Lower leg skin (tissue), 4 donors: Measurements from ENCODE around the gene HOXA9. TPM values are rescaled to one million over a fixed set of nuclear protein-coding genes. Genes with fewer than 3 reads are reported as not detected.
A peak's percentile ranks its signal among the peaks of the same experiment; 100 is the strongest.

Experiments used
- DNase-seq, 2 donors: peaks; one replicate each; pipeline ENCODE4 v3.0.0-alpha.2; 2019; ENCODE audit warnings: low spot score in 2 of 2
- H3K4me3 ChIP-seq: fragments of 200-600 bp; sonication (generic); 2 replicates; pipeline ENCODE4 v1.5.1; 2017; ENCODE audit warnings: mild to moderate bottlenecking, low read depth; ENCODE audit not compliant: poor library complexity, severe bottlenecking
- CTCF ChIP-seq, 3 donors: fragments of 450-650 bp; IDR thresholded peaks; one replicate each; pipeline ENCODE4 v1.5.1; 2016; ENCODE audit warnings: antibody characterized with exemption in 3 of 3, mild to moderate bottlenecking in 3 of 3, moderate library complexity in 2 of 3
- POLR2A ChIP-seq, 2 donors: fragments of 450-650 bp; IDR thresholded peaks; one replicate each; pipeline ENCODE4 v1.6.1; 2016 to 2017; ENCODE audit warnings: antibody characterized with exemption in 2 of 2, mild to moderate bottlenecking in 1 of 2, moderate library complexity in 1 of 2
- WGBS, 2 donors: methylation state at CpG; one replicate each; pipeline ENCODE4 v1.1.5; 2018; 5-methylcytosine and 5-hydroxymethylcytosine counted together
- intact Hi-C: fragments of 100-400 bp; cut with DNase I; formaldehyde crosslinking; loops from one replicate; pipeline ENCODE4 v1.15.0; 2023; ENCODE audit warnings: low total_unique reads
- total RNA-seq, 4 donors: library from RNA; depleted of rRNA; stranded (reverse); fragments of >200 nt; gene quantifications; one replicate each; pipeline ENCODE4 v1.1.0, GENCODE V29; 2016

HOXA9 gene
- total RNA-seq, 4 donors from 2014 or later: 43.1 to 50.1 (median 46.9) TPM

- peak in 1 of 2 donors; percentile 87 for DNase-seq
- TF ChIP-seq CTCF (IDR thresholded peaks at IDR 0.05): no peak
- TF ChIP-seq POLR2A (IDR thresholded peaks at IDR 0.05): no peak
- intact Hi-C loops: loop anchor here (10.0 kb wide), 1 partner anchor 826 kb away; no protein-coding TSS in a partner anchor
- 3% methylated on average over 22 to 52 of the region's 93 CpGs for WGBS, 2 donors
- H3K4me3 ChIP-seq: peak overlapping the region; percentile 15
Measured at GRCh38 chr7:27198871-27199801, 33.8 kb upstream of the HOXA9 start.

GRCh38 chr7:27198138-27198841, 33.0 kb upstream of the HOXA9 start:
- intact Hi-C loops: loop anchor here (10.0 kb wide), 1 partner anchor 827 kb away; no protein-coding TSS in a partner anchor
- no peak overlapping the region for H3K4me3 ChIP-seq
- 29 to 30% methylated on average over 29 of the region's 29 CpGs for WGBS, 2 donors
- DNase-seq: peak in 1 of 2 donors; percentile 80
- no peak for TF ChIP-seq CTCF (IDR thresholded peaks at IDR 0.05)
- no peak for TF ChIP-seq POLR2A (IDR thresholded peaks at IDR 0.05)

DNA sequence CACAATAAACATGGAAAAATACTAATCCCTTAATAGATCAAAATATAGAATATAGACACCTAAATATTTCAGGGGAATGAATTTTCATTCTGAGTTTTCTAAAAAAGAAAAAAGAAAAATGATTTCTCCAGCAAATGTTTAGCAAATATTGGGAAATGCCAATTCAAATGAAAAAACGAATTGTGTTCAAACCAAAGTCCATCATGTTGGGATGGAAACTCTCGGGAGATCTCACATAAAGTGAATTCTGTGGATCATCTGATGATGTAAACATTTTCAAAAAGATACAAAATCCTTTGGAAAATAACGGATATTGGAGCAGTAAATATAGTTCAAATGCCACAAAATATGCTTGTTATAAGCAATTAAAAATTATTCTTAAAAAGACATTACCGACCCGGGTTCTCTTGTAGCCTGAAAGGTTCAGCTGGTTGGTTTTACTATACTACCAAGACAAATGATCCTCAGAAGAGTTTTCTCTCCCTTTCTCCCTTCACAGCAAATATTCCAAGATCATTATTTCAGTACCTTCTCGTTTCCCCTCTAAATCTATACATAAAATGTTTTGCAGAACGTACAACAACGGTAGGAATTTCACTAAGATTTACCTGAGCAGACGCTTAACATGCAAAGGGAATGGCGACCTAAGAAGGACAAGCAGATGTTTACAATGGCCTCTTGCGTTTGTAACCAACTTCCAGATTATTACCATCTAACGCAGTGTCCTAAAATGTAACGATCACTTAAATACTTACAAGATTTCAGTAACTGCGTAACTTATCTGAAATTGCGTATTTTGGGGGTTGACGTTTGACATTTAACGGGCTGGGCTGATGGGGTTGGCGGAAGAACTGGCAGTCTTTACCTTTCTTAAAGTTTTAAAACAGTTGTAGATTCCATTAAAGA, 32.1 kb upstream of the HOXA9 start:
- WGBS, 2 donors: 38 to 39% methylated on average over 18 of the region's 18 CpGs
- no peak for DNase-seq
- TF ChIP-seq CTCF (IDR thresholded peaks at IDR 0.05): no peak
- no peak for TF ChIP-seq POLR2A (IDR thresholded peaks at IDR 0.05)
- no peak overlapping the region for H3K4me3 ChIP-seq
- intact Hi-C loops: loop anchor here (10.0 kb wide), 1 partner anchor 827 kb away; no protein-coding TSS in a partner anchor

GRCh38 chr7:27196287-27196767, 31.0 kb upstream of the HOXA9 start:
- TF ChIP-seq CTCF (IDR thresholded peaks at IDR 0.05): peak in 1 of 3 donors; percentile 47
- TF ChIP-seq POLR2A (IDR thresholded peaks at IDR 0.05): no peak
- DNase-seq: peak; percentile 83 to 98
- no peak overlapping the region for H3K4me3 ChIP-seq
- intact Hi-C loops: loop anchor here (10.0 kb wide), 1 partner anchor 828 kb away; no protein-coding TSS in a partner anchor
- WGBS, 2 donors: 3% methylated on average over 6 of the region's 6 CpGs
